Tibial nerve (tissue), 4 donors: ENCODE measurements around the gene TMSB15B.
"Not testable (repeated sequence)": the region's sequence is repeated elsewhere in the genome, so short reads cannot be mapped to it uniquely, and the experiment has no call there.

Experiments used
- CTCF ChIP-seq, 5 experiments: fragments of 200-600 bp in 3 of 5; fragments of 450-650 bp in 2 of 5; sonication (generic) in 3 of 5; IDR thresholded peaks; one replicate each; pipeline ENCODE4 v1.5.1; 2016 to 2019; ENCODE audit warnings: antibody characterized with exemption in 5 of 5, mild to moderate bottlenecking in 3 of 5, moderate library complexity in 2 of 5
- EP300 ChIP-seq, 2 donors: sonication (generic); formaldehyde crosslinking; IDR thresholded peaks; one replicate each; pipeline ENCODE4 v1.6.1; 2017; ENCODE audit warnings: antibody characterized with exemption in 2 of 2, mild to moderate bottlenecking in 1 of 2
- POLR2A ChIP-seq, 2 donors: fragments of 450-650 bp; IDR thresholded peaks; one replicate each; pipeline ENCODE4 v1.6.1; 2017; ENCODE audit warnings: antibody characterized with exemption in 2 of 2, mild to moderate bottlenecking in 2 of 2, moderate library complexity in 2 of 2

- TF ChIP-seq POLR2A, CTCF, EP300 (IDR thresholded peaks at IDR 0.05): not testable (repeated sequence)
Measured at GRCh38 chrX:104015576-104015975, 53.1 kb downstream of the TMSB15B start.
